Limb (tissue), 2 donors: ENCODE data around the gene ZNF189.

Source experiments
- DNase-seq, 2 donors: peaks; one replicate each; pipeline ENCODE4 v3.0.0-alpha.2; 2016; ENCODE audit errors: extremely low spot score in 2 of 2

Gene ZNF189

DNA sequence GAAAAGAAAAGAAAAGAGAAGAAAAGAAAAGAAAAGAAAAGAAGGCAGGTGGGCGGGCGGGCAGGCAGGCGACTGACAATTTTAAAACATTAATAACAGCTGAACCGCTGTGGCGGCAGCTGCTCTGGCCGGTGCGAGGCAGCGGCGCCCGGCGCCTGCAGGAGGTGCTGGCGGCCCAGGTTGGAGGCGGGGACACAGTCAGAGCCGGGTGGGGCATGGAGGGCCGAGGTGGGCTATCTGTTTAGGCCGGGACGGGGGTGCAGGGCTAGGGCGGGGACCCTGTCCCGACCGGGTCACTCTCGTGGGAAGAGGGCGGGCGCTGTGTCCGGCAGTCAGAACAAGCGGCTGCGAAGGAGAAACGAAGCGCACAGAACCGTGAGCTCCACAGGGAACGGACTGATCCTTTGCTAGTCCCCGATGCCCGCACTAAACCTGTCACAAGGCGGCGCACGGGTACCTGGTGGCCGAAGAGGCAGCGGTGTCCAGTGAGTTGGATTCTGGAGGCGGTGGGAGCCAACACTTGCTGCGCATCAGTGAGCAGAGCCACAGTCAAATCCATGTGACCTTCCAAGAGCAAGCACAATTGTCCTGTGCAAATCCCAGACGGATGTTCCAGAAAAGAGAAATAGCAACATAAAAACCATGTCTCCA lies 50.5 kb downstream of the ZNF189 start:
- peak; percentile 69 to 85 for DNase-seq

DNA sequence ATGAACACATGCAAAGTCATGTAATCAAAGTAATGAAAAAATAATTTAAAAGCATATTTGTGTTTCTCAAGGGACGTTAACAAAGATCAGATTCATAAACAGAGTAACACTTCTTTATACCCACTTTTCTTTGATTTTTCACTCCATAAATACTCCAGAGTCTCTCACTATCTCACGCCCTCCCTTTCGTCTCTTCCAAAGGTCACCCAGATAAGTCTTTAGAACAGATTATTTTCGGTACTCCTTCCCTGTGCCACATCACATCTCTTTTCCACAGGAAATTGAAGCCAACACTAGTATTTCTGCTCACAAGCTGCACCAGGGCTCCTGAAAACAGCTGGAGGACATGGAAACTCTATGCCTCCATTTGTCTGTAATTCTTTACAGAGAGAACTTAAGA lies 52.3 kb downstream of the ZNF189 start:
- no peak for DNase-seq

DNA sequence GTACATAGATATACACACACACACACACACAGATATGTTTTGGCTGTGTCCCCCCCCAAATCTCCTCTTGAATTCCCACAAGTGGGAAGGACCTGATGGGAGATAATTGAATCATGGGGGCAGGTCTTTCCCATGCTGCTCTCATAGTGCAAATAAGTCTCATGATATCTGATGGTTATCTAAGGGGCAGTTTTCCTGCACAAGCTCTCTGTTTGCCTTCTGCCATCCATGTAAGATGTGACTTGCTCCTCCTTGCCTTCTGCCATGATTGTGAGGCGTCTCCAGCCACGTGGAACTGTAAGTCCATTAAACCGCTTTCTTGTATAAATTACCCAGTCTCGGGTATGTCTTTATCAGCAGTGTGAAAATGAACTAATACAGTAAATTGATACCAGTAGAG lies 52.8 kb downstream of the ZNF189 start:
- no peak for DNase-seq

DNA sequence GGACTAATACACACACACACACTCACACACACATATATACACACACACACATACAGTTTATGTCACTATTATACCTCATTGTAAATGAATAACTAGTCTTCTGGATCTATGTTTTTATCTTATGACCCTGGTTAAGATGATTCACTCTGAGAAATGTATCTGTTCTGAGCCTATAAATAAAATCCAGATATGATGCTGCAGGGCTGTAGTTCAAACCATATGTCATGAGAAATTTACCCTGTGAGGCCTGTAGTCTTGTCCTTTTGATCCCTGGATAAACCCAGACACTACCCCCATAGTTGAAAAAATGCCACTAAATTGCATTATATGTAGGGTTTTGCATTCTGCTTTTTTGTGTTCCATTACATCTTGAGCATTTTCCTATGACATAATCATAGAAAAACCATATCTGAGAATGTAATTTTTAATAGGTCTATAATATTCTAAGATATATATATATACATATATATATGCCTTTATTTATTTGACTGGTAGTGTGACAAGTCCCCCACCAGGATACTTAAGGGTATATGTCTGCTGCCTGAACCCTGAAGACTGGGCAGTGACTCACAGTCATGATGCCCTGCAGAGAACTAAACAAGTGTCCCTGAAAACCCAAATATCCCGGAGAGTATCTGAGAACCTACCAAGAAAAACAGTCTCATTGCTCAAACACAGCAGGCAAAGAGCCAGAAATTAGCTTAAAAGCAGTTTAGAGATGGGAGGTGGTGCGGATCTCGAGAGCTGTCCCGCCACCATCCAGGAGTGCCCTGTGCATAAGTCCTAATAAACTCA lies 55.3 kb downstream of the ZNF189 start:
- no peak for DNase-seq

DNA sequence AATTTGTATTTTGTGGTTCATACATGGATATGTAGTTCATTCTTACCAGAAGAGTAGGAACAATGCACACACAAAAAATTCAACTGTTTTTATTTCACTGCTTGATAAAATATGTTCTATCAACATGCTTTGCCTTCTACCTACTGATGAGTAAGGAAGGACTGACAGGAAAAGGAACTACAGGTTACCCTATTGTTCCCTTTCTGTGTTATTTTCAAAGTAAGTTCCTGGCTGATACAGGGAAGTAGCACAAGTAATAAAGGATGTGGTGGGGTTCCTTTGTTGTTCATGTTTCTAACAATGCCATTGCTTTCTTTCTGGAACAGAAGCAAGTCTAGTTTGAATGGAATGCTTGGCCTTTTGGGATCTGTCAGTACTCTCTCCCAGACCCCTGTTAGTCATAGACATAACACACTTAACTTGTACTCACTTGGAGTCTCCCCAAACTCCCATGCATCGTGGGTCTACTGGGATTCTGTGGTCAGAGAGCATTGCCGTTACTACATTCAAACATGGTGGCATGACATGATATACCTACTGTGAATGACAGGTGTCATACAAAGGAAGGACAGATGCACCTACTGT lies 57.1 kb downstream of the ZNF189 start:
- no peak for DNase-seq

DNA sequence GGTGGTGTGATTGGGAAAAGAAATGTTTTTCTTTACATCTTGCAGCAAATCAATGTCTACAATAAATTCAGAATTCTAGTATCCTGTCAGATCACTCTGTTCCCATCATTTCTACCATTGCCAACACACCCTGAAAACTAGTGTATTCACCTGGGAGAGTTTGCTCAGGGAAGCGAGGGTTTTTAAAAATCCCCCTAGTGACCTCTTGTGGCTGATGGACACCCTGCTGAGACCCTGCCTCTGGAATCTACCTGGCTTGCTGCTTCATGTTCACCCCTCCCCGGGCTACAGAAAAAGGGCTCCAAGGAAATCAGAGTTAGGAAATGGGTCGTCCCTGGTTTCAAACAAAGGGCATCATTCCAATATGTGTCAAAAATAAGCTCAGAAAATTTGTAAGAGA lies 58.4 kb downstream of the ZNF189 start:
- no peak for DNase-seq

DNA sequence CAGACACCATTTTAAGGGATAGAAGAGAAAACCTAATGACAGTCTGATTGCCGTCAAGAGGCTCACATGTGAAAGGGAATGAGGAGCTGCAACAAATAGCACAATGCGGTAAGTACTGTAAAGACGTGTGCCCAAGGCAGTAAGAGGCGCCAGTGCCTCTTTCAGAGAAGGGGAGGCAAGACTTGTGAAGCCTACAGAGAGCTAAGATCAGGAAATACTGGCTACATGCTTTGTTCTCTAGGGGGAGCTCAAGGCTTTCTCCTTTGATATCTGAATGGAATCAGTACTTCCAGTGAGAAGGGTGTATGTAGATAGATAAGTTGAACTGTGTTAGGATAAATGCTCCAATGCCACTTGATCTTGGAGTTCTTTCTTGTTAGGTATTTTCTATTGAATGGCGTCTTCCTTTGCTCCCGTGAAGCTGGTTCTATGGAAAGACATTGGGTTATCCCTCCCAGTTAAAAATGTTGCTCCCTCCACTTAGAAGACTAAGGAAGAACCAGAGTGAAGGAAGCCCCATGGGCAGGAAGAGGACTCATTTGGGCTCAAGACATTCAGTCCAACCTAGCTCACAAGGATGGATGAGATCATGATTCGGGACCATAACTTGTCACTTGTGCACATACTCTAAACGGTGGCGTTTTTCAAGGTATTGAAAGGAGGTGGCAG lies 60.4 kb downstream of the ZNF189 start:
- peak in 1 of 2 donors; percentile 44 for DNase-seq
